Measurements from ENCODE around the gene CNOT6L.
"Not testable (repeated sequence)": the region's sequence is repeated elsewhere in the genome, so short reads cannot be mapped to it uniquely, and the experiment has no call there.

The CNOT6L gene

DNA sequence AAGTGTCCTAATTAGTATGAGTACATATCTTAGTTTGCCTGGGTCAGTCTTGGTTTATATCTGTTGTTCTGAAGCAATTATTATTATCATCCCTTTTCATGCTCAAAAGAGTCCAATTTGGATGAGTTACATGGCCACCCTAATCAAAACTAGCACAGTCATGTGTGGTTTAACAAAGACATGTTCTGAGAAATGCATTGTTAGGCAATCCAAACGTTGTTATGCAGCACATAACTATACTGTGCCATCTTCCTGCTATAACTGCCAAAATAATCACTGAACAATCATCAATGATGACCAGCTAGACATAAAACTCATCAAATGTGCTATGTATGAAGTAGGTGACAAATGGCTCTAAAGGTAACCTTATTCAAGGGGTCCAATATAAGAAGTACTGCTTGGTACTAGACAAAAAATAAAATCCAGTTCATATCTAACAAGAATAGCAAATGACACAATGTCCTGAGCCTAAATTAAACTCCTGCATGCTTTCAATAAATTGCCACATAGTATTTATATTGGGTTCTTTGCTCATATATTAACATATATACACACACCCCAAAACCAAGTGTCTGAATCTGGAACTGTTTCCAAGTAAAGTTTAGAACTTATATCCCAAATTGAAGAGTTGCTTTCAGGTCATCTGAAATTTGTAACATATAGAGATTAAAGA lies 41.9 kb downstream of the CNOT6L start:
- DNase-seq: no peak

- DNase-seq: no peak
These were observed 42.7 kb downstream of the CNOT6L start for GRCh38 chr4:77776182-77777134.

DNA sequence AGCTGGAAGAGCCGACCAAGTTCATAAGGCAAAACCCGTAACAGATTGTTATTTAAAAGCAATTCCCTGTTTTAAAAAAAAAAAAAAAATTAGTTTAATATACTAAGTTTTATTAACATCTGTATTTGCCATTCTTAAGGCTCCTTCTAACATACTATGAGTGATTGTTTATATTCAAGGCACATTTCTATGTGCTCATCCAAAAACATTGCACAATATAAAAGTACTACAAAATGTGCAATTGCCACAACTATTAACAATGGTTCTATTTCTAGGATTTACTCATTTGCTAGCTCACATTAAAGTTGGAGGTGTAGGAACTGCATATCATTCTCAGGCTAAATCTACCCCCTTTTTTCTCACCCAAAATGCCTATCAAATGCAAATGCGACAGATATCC lies 46.1 kb downstream of the CNOT6L start:
- DNase-seq: no peak

GRCh38 chr4:77771566-77771965 lies 47.6 kb downstream of the CNOT6L start:
- DNase-seq: no peak

DNA sequence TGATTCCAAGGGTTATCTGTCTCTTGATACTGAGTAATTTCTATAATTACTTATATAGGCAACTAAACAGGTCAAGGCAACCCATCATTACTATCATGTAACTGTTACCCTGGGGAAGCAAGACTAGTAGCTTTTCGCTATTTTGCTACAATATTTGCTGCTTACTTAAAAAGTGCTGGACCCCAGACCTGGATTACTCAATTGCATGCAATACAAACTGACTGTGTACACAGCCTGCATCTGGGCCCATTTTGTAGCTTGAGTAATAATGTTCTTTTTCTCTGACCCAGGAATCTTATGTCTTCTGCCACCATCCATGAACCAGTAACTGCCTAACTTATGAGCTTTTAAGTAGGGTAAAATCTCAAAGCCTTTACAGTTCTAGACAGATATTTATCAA lies 53.4 kb downstream of the CNOT6L start:
- no peak for DNase-seq

DNA sequence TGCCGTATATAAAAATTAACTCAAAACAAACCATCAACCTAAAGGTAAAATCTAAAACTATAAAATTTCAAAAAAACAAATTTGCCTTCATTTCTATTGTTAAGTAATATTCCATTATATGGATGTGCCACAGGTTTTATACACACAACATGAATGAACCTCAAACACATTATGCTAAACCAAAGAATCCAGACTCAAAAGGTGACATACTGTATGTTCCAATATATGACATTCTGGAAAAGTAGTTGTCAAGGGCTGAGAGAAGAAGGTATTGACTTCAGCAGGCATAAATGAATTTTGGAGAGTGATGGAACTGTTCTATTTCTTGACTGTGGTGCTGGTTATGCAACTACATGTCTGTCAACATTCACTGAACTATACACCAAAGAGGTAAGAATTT lies 56.6 kb downstream of the CNOT6L start:
- DNase-seq: no peak

DNA sequence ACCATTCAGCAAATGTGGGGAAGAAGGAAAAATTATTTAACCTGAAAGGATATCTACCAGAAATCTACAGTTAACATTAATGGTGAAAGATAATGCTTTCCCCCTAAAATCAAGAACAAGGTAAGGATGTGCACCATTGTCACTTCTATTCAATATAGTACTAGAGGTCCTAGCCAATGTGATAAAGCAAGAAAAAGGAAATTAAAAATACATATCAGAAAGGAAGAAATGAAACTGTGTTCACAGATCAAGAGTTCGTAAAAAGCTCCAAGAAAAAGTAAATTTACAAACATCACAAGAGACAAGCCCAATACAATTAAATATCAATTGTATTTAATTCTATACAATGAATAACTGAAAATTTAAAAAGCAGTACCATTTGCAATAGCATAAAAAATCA lies 57.6 kb downstream of the CNOT6L start:
- DNase-seq: no peak

- no peak for DNase-seq
These were observed 60.4 kb downstream of the CNOT6L start for GRCh38 chr4:77758804-77759203.

DNA sequence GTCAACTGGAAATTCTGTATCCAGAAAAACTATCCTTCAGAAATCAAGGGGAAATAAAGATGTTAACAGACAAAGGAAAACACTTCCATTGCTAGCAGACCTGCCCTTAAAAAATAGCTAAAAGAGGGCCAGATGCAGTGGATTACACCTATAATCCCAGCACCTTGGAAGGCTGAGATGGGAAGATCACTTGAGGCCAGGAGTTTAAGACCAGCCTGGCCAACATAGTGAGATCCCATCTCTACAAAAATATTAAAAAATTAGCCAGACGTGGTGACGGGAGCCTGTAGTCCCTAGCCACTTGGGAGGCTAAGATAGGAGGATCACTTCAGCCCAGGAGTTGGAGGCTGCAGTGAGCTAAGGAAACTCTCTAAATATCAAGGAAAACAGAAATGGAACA lies 67.4 kb downstream of the CNOT6L start:
- DNase-seq: no peak

- DNase-seq: no peak
These were observed 73.4 kb downstream of the CNOT6L start for GRCh38 chr4:77745792-77746191.

- no peak for DNase-seq
These were observed 77.1 kb downstream of the CNOT6L start for GRCh38 chr4:77742054-77742453.

DNA sequence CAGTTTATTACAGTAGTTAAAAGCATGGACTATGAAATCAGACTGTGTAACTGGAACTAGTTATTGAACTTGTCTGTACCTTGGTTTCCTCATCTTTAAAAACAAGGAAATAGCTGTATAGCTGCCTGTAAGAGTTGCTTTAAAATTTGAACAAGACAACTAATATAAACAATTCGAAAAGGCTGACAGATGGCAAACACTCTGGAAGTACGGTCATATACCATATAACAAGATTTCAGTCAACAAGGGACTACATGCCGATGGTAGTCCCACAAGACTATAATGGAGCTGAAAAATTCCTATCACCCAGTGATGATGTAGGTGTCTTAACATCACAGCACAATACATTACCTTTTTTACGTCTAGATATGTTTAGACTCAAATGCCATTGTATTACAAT lies 78.7 kb downstream of the CNOT6L start:
- DNase-seq: no peak

DNA sequence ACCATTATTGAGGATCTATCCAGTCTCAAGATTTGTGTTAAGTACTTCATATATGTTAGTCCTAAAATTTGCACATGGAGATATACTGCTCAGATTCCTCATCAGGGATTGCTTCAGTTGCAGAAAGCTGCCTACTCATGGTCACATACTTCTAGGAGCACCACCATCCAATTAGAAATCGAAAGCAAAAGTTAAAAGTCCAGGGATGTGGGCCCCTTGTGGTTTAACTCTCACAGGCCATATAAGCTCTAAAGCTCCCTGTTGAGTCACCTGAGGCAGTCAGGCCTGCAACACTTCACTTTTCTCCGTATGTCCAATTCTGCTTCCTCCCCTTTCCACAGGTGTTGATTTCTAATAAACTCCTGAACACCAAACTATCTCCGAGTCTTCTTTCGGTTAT lies 84.2 kb downstream of the CNOT6L start:
- peak; percentile 67 for DNase-seq

DNA sequence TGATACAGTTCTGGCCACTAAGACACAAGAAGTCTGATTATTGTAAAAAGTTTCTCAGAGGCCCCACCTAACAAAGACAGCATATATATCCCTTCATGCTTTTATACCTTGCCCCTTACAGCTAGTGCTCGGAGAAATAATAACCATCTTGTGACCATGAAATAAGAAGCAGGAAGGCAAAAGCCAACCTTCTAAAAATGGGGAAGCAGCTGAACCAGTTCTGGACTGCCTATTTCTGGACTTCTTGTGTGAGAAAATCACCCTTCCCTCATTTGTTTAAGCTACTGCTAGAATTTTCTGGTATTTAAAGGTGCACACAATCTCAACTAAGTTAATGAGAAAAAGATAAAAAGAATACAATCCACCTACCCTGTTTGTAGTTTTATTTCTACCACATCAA lies 87.5 kb downstream of the CNOT6L start:
- DNase-seq: no peak

GRCh38 chr4:77728420-77728819 lies 90.7 kb downstream of the CNOT6L start:
- DNase-seq: no peak

DNA sequence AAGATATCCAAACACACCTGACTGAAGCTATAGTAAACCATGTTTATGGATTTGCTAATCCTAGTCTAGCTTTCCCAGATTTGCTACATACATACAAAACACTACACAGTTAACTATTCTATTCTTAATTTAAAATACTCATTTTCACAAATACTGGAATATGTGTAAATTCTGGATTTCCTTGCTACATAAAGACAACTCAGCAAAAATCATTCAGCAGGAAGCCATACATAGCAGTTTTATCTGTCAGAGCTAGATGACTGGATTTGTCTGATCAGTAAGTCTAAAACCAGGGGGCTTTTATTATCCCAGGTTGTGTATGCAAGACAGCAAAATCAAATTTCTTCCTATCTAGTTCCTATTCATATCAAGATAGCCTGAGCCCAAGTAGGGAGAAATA lies 98.1 kb downstream of the CNOT6L start:
- no peak for DNase-seq

DNA sequence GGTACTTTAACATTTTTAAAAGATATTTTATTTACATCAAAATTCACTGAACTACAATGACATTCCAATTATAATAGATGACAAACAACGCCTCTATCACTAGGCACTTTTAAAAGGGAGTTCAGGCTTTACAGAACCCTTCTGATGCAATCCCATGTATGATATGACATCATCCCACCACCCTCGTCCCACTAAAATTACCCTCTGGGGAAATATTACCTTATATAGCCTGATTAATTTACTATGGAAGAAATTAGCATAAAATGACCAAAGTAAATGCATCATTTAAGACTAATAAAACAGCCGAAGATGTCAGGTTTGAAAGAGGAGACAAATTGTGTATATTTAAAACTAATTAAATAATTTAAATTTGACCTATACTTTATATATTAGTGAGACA lies 100.7 kb downstream of the CNOT6L start:
- not testable (repeated sequence) for DNase-seq

DNA sequence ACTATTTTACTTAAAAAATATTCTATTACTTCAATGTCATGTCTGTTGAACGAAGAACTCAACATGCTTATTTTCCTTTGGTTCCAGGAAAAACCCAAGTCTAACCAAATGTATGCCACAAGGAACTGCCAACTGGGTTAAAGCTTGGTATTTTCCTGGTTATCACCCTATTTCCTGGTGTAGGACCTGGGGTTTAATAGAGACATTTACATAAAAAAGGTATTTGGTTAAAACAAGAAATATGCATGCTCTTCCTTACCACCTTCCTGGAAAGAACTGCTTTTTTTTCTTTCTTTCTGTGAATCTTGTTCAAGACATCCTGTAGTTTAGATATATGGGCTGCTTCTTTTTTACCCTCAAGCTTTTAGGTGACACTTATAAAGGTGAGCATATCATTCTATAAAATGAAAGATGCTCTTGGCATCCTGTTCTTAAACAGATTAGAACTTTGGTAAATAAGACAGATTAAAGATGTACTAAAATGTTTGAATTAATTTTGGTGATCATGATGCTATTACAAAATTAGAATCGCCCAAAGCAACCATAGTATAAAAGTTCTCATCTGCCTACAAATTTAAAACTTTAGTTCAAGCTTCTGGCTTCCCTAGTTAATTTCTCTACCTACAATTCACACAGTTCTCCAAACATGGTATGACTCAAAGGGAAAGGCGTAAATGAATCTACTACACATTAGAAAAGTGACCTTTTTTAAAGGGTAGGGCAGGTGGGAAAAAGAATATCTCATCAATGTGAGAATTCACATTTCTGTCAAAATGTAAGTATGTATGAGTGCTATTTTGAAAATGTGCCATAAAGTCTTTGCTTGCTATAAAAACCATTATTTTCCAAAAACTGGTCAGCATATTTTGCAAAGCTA lies 103.5 kb downstream of the CNOT6L start:
- DNase-seq: no peak

DNA sequence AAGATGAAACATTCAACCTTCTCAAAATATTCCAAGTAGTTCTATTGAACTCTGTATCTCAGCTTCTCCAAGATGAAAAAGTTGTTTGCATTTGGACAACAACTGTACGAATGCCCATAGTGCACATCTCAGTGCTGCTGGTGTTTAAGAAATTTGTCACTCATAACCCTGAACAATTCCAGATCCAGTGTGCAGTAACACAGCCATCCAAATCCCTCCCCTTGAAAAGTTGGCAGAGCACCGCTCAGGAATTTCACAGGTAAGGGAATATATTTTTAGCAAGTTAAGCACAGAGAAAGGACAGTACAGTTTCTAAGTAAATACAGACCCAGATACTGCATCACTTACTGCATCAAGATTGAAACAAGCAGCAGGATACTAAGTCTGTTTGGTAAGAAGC lies 104.7 kb downstream of the CNOT6L start:
- no peak for DNase-seq

- no peak for DNase-seq
These were observed 105.3 kb downstream of the CNOT6L start for GRCh38 chr4:77713884-77714283.

DNA sequence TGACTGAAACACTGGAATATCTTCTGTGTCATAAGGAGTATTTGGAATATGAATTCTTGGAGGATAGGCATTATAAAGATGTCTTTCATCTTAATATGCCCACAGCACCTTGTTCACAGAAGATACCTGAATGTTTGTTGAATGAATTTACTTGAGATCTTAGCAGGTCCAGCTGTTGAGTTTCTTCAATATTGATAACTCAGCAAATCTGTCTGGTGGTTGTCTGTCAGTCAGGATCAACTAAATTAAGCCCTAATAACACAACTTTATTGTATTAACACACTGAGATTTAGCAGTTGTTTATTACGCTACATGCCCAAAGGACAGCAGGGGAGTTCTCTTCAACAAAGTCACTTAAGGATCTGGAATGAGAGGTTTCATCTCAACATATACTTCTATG lies 106.5 kb downstream of the CNOT6L start:
- no peak for DNase-seq

DNA sequence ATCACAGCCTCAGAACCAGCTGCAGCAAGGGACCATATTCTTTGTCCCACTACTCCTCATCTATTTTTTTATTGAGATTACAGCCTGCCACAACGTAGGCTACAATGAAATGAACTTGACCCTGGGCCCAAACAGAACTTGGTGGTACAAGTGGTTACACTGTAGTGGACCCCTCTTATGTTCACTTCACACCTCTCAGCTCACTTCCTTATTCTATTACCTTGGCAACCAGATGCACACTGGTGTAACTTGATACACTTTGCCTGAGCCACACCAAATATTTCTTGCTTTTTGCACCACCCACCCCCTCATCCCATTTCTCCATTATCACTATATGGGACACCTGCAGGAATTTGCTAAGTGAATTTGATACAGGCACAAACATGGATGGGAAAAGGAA lies 107.7 kb downstream of the CNOT6L start:
- DNase-seq: no peak

DNA sequence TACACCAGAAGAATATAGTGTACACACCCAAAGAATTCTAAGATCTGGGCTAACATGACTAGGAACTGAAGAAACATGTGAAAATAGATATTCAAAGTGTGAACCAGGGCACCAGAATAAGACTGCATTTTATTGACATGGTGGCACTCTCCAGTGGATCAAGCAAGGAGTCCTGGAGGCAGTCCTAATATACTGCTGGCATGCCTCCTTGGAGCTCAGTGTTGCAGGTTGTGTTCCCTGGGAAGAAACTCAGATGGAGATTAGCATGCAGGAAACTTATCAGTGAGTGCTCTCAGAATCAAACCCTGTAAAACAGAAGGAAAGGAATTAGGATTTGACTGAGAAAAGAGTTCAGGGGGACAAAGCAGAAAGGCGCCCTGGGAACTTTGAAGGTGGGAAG lies 108.5 kb downstream of the CNOT6L start:
- DNase-seq: no peak

Data from EL (cell line).